ENCODE results near the gene CNTNAP5. TPM values are rescaled to one million over a fixed set of nuclear protein-coding genes. Genes with fewer than 3 reads are reported as not detected.

The CNTNAP5 gene
- total RNA-seq, 1 donor from 2014 or later, result not detected

GRCh38 chr2:124535816-124536215, 510.7 kb downstream of the CNTNAP5 start:
- Histone ChIP-seq H3K36me3 (ENCODE audit: control insufficient read depth, insufficient read depth, low read length) (no peaks in the 10 kb centered on the region), H3K27me3 (ENCODE audit: control insufficient read depth, insufficient read depth, low read length) (no peaks in the 10 kb centered on the region), H3K4me3 (ENCODE audit: low read depth, low read length) (no peak overlapping the region)
- no peak for DNase-seq (ENCODE audit: low read depth)
- TF ChIP-seq CTCF (IDR thresholded peaks at IDR 0.05; ENCODE audit: insufficient read depth, low read length, poor library complexity, severe bottlenecking), result no peak

DNA sequence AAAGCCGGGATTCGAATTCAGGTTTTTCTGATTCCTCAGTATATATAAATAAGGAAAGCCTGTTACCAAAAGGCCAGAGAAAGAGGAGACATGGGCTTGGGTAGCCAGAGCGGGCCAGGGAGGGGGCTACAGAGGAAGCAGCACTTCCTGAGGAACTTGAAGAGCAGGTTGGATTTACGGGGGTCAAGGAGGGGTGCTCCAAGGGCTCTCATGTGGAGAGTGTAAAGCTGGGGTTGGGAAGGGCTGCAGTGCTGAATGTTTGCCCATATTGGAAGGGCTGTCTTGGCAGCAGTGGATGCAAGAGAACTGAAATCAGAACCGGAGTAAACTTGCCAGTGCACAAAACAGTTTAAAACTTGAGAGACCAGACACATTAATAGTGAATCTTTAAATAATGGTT, 511.5 kb downstream of the CNTNAP5 start:
- Histone ChIP-seq H3K27me3 (ENCODE audit: control insufficient read depth, insufficient read depth, low read length) (no peaks in the 10 kb centered on the region), H3K36me3 (ENCODE audit: control insufficient read depth, insufficient read depth, low read length) (no peaks in the 10 kb centered on the region), H3K4me3 (ENCODE audit: low read depth, low read length) (no peak overlapping the region)
- no peak for TF ChIP-seq CTCF (IDR thresholded peaks at IDR 0.05; ENCODE audit: insufficient read depth, low read length, poor library complexity, severe bottlenecking)
- DNase-seq (ENCODE audit: low read depth), result no peak

GRCh38 chr2:124538549-124538948, 513.5 kb downstream of the CNTNAP5 start:
- DNase-seq (ENCODE audit: low read depth), result no peak
- Histone ChIP-seq H3K4me3 (ENCODE audit: low read depth, low read length) (no peak overlapping the region), H3K27me3 (ENCODE audit: control insufficient read depth, insufficient read depth, low read length) (no peaks in the 10 kb centered on the region), H3K36me3 (ENCODE audit: control insufficient read depth, insufficient read depth, low read length) (no peaks in the 10 kb centered on the region)
- TF ChIP-seq CTCF (IDR thresholded peaks at IDR 0.05; ENCODE audit: insufficient read depth, low read length, poor library complexity, severe bottlenecking), result no peak

DNA sequence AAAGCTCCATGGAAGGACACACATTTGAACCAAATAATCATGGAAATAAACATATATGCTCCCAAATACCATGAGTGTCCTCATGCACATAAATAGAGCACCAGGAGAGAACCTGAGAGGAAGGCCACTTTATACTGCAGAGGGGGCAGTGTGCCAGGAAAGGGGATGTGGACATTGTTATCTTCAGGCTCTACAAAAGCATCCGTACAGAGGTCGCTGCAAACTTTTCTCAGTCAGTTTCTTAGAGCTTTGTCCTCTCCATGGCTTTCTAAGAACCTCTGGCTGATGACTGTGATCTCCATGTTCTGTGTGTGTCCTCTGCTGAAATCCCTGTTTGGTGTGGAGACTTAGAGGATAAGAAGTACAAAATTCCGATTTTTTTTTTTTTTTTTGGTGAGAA, 515.7 kb downstream of the CNTNAP5 start:
- no peaks in the 10 kb centered on the region for H3K36me3 ChIP-seq (ENCODE audit: control insufficient read depth, insufficient read depth, low read length)
- no peak for TF ChIP-seq CTCF (IDR thresholded peaks at IDR 0.05; ENCODE audit: insufficient read depth, low read length, poor library complexity, severe bottlenecking)
- DNase-seq (ENCODE audit: low read depth), result no peak

GRCh38 chr2:124542932-124543640, 518.0 kb downstream of the CNTNAP5 start:
- Histone ChIP-seq H3K4me3 (ENCODE audit: low read depth, low read length) (no peak overlapping the region), H3K27me3 (ENCODE audit: control insufficient read depth, insufficient read depth, low read length) (no peaks in the 10 kb centered on the region), H3K36me3 (ENCODE audit: control insufficient read depth, insufficient read depth, low read length) (no peaks in the 10 kb centered on the region)
- no peak for TF ChIP-seq CTCF (IDR thresholded peaks at IDR 0.05; ENCODE audit: insufficient read depth, low read length, poor library complexity, severe bottlenecking)
- DNase-seq (ENCODE audit: low read depth), result no peak

More for the DNA sequence above, 515.7 kb downstream of the CNTNAP5 start:
- Histone ChIP-seq H3K27me3 (ENCODE audit: control insufficient read depth, insufficient read depth, low read length) (no peaks in the 10 kb centered on the region), H3K4me3 (ENCODE audit: low read depth, low read length) (no peak overlapping the region)

- H3K4me3 ChIP-seq (ENCODE audit: low read depth, low read length), result no peak overlapping the region
- no peaks in the 10 kb centered on the region for H3K36me3 ChIP-seq (ENCODE audit: control insufficient read depth, insufficient read depth, low read length)
- no peaks in the 10 kb centered on the region for H3K27me3 ChIP-seq (ENCODE audit: control insufficient read depth, insufficient read depth, low read length)
- DNase-seq (ENCODE audit: low read depth), result no peak
- TF ChIP-seq CTCF (IDR thresholded peaks at IDR 0.05; ENCODE audit: insufficient read depth, low read length, poor library complexity, severe bottlenecking), result no peak
These were observed 522.6 kb downstream of the CNTNAP5 start for GRCh38 chr2:124547700-124548099.

Measured in kidney epithelial cell (primary cell).